ENCODE results near the gene ANKRD13C.

The ANKRD13C gene

GRCh38 chr1:70222716-70223235 lies 131.7 kb downstream of the ANKRD13C start:
- Histone ChIP-seq H2BK15ac (replicated peaks; ENCODE audit: low read depth) (no peak overlapping the region), H3K79me2 (ENCODE audit: control insufficient read depth, insufficient read depth, low read length) (peaks cover 45% of the 10 kb centered on the region), H3K4me2 (ENCODE audit: low read length) (no peak overlapping the region), H2BK5ac (ENCODE audit: low read length) (no peak overlapping the region), H3K23ac (ENCODE audit: low read length) (no peak overlapping the region), H3K9ac (ENCODE audit: low read length) (no peak overlapping the region), H3K36me3 (ENCODE audit: control insufficient read depth, insufficient read depth, low read length) (no peaks in the 10 kb centered on the region), H2AK5ac (ENCODE audit: low read length) (no peak overlapping the region), H3K56ac (ENCODE audit: low read length) (no peak overlapping the region), H3K4ac (ENCODE audit: low read depth, low read length) (no peak overlapping the region), H3K4me3 (ENCODE audit: low read length) (no peak overlapping the region), H3K18ac (ENCODE audit: low read length) (no peak overlapping the region), H4K5ac (ENCODE audit: low read length) (no peak overlapping the region), H2BK120ac (ENCODE audit: low read depth, low read length) (no peak overlapping the region), H3K27me3 (ENCODE audit: insufficient read depth, low read length, poor library complexity) (no peaks in the 10 kb centered on the region), H4K8ac (ENCODE audit: low read depth, low read length) (no peak overlapping the region), H3K79me1 (ENCODE audit: low read length) (peaks cover 6% of the 10 kb centered on the region), H3K4me1 (ENCODE audit: control insufficient read depth, low read depth, low read length) (peaks cover 1% of the 10 kb centered on the region), H3K27ac (ENCODE audit: low read depth, low read length) (no peak overlapping the region)
- no CpG with 5 or more reads among the region's 3 CpGs for WGBS (ENCODE audit: extremely low coverage, insufficient coverage, low lambda C conversion rate)
- no peak for DNase-seq

GRCh38 chr1:70221238-70222121 lies 133.0 kb downstream of the ANKRD13C start, which contains the start of gene SRSF11:
SRSF11 (plus strand) TSS chr1:70221380; CDS start chr1:70221637, 257 bp downstream.
- Histone ChIP-seq H2BK120ac (ENCODE audit: low read depth, low read length) (no peak within 1 kb of the TSS), H3K4me2 (ENCODE audit: low read length) (peak within 1 kb of the TSS; percentile 1)

DNA sequence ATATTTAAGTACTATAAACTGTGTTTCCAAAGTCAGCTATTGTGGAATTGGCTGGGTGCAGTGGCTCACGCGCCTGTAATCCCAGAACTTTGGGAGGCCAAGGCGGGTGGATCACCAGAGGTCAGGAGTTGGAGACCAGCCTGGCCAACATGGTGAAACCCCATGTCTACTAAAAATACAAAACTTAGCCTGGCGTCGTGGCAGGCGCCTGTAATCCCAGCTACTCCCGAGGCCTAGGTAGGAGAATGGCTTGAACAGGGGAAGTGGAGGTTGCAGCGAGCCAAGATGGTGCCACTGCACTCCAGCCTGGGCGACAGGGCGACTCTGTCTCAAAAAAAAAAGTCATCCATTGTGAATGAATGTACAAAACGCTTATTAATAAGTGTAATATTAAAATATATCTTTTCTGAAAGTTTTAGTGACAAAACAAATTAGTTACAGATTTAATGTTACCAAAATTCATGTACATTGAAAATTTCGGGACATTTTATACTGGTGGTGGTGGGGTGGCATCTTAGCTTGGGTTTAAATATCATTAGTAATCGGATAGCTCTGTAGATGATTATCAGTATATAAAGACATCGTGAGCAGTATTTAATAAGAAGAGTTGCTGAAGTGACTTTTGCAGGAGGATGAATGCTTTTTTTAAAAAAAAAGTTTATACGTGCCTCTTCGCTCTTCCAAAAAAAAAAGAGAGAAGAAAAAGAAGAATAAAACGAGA lies 133.8 kb downstream of the ANKRD13C start:
- no CpG with 5 or more reads among the region's 17 CpGs for WGBS (ENCODE audit: extremely low coverage, insufficient coverage, low lambda C conversion rate)
- no peak overlapping the region for H4K5ac ChIP-seq (ENCODE audit: low read length)
- no peak overlapping the region for H2BK5ac ChIP-seq (ENCODE audit: low read length)
- H3K36me3 ChIP-seq (ENCODE audit: control insufficient read depth, insufficient read depth, low read length): no peaks in the 10 kb centered on the region
- H3K79me1 ChIP-seq (ENCODE audit: low read length): peaks cover 2% of the 10 kb centered on the region
- H3K56ac ChIP-seq (ENCODE audit: low read length): no peak overlapping the region
- no peak overlapping the region for H3K18ac ChIP-seq (ENCODE audit: low read length)
- H3K79me2 ChIP-seq (ENCODE audit: control insufficient read depth, insufficient read depth, low read length): peaks cover 39% of the 10 kb centered on the region
- H2BK15ac ChIP-seq (replicated peaks; ENCODE audit: low read depth): no peak overlapping the region
- no peak overlapping the region for H4K8ac ChIP-seq (ENCODE audit: low read depth, low read length)
- H3K23ac ChIP-seq (ENCODE audit: low read length): no peak overlapping the region
- no peak for DNase-seq
- no peak overlapping the region for H2BK120ac ChIP-seq (ENCODE audit: low read depth, low read length)
- no peak overlapping the region for H3K4me3 ChIP-seq (ENCODE audit: low read length)
- H2AK5ac ChIP-seq (ENCODE audit: low read length): no peak overlapping the region
- no peak overlapping the region for H3K27ac ChIP-seq (ENCODE audit: low read depth, low read length)
- no peak overlapping the region for H3K4me2 ChIP-seq (ENCODE audit: low read length)
- H3K4ac ChIP-seq (ENCODE audit: low read depth, low read length): no peak overlapping the region
- no peak overlapping the region for H3K9ac ChIP-seq (ENCODE audit: low read length)
- no peaks in the 10 kb centered on the region for H3K27me3 ChIP-seq (ENCODE audit: insufficient read depth, low read length, poor library complexity)
- peaks cover 1% of the 10 kb centered on the region for H3K4me1 ChIP-seq (ENCODE audit: control insufficient read depth, low read depth, low read length)

More at GRCh38 chr1:70221238-70222121, 133.0 kb downstream of the ANKRD13C start, which contains the start of gene SRSF11:
- H2BK5ac ChIP-seq (ENCODE audit: low read length): peak within 1 kb of the TSS; percentile 69
- peak within 1 kb of the TSS; percentile 18 for H3K4ac ChIP-seq (ENCODE audit: low read depth, low read length)
- peaks cover 2% of the 10 kb centered on the region for H3K79me1 ChIP-seq (ENCODE audit: low read length)
- H3K23ac ChIP-seq (ENCODE audit: low read length): peak within 1 kb of the TSS; percentile 60
- H3K27me3 ChIP-seq (ENCODE audit: insufficient read depth, low read length, poor library complexity): no peaks in the 10 kb centered on the region
- no peak within 1 kb of the TSS for H2AK5ac ChIP-seq (ENCODE audit: low read length)
- H3K79me2 ChIP-seq (ENCODE audit: control insufficient read depth, insufficient read depth, low read length): peaks cover 37% of the 10 kb centered on the region
- H2BK15ac ChIP-seq (replicated peaks; ENCODE audit: low read depth): no peak within 1 kb of the TSS
- no peak within 1 kb of the TSS for H4K8ac ChIP-seq (ENCODE audit: low read depth, low read length)
- H3K27ac ChIP-seq (ENCODE audit: low read depth, low read length): peak within 1 kb of the TSS; percentile 95
- no CpG with 5 or more reads among the region's 74 CpGs for WGBS (ENCODE audit: extremely low coverage, insufficient coverage, low lambda C conversion rate)
- H3K4me3 ChIP-seq (ENCODE audit: low read length): peak within 1 kb of the TSS; percentile 91
- peak within 1 kb of the TSS; percentile 95 for H3K9ac ChIP-seq (ENCODE audit: low read length)
- no peak within 1 kb of the TSS for H4K5ac ChIP-seq (ENCODE audit: low read length)
- peak within 1 kb of the TSS; percentile 34 for H3K18ac ChIP-seq (ENCODE audit: low read length)
- H3K36me3 ChIP-seq (ENCODE audit: control insufficient read depth, insufficient read depth, low read length): no peaks in the 10 kb centered on the region
- H3K56ac ChIP-seq (ENCODE audit: low read length): peak within 1 kb of the TSS; percentile 98
- DNase-seq: peak; percentile 97
- peaks cover 1% of the 10 kb centered on the region for H3K4me1 ChIP-seq (ENCODE audit: control insufficient read depth, low read depth, low read length)

- H3K27ac ChIP-seq (ENCODE audit: low read depth, low read length): no peak overlapping the region
- H3K4me3 ChIP-seq (ENCODE audit: low read length): no peak overlapping the region
- no peak overlapping the region for H2AK5ac ChIP-seq (ENCODE audit: low read length)
- no peak overlapping the region for H3K23ac ChIP-seq (ENCODE audit: low read length)
- no peak overlapping the region for H3K4me2 ChIP-seq (ENCODE audit: low read length)
- no peak overlapping the region for H3K56ac ChIP-seq (ENCODE audit: low read length)
- H3K36me3 ChIP-seq (ENCODE audit: control insufficient read depth, insufficient read depth, low read length): no peaks in the 10 kb centered on the region
- no peaks in the 10 kb centered on the region for H3K79me1 ChIP-seq (ENCODE audit: low read length)
- no peak overlapping the region for H3K18ac ChIP-seq (ENCODE audit: low read length)
- no peak overlapping the region for H4K8ac ChIP-seq (ENCODE audit: low read depth, low read length)
- H3K4ac ChIP-seq (ENCODE audit: low read depth, low read length): no peak overlapping the region
- no peak overlapping the region for H3K9ac ChIP-seq (ENCODE audit: low read length)
- peaks cover 1% of the 10 kb centered on the region for H3K4me1 ChIP-seq (ENCODE audit: control insufficient read depth, low read depth, low read length)
- DNase-seq: no peak
- no peak overlapping the region for H2BK120ac ChIP-seq (ENCODE audit: low read depth, low read length)
- no peak overlapping the region for H2BK5ac ChIP-seq (ENCODE audit: low read length)
- no CpG with 5 or more reads among the region's 2 CpGs for WGBS (ENCODE audit: extremely low coverage, insufficient coverage, low lambda C conversion rate)
- no peak overlapping the region for H4K5ac ChIP-seq (ENCODE audit: low read length)
- no peaks in the 10 kb centered on the region for H3K27me3 ChIP-seq (ENCODE audit: insufficient read depth, low read length, poor library complexity)
- no peak overlapping the region for H2BK15ac ChIP-seq (replicated peaks; ENCODE audit: low read depth)
- peaks cover 40% of the 10 kb centered on the region for H3K79me2 ChIP-seq (ENCODE audit: control insufficient read depth, insufficient read depth, low read length)
These were observed 134.5 kb downstream of the ANKRD13C start for GRCh38 chr1:70220015-70220414.

DNA sequence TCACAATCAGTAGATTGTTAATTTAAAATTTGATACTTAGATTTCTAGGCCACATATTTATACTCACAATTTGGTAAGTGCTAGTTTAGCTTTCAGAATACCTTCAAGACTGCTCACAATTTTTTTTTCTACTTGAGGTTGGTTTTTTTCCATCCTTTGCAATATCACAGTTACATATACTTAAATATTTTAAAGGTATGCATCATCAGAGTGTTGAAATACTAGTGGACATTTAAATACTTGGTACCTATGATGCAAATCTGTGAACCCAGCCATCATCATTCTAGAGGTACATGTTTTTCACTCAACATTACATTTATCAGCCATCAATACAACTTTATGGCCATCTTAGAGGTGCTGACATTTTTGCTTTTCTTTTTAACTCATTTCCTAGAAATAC lies 143.0 kb downstream of the ANKRD13C start:
- no peaks in the 10 kb centered on the region for H3K27me3 ChIP-seq (ENCODE audit: insufficient read depth, low read length, poor library complexity)
- H3K18ac ChIP-seq (ENCODE audit: low read length): no peak overlapping the region
- peaks cover 2% of the 10 kb centered on the region for H3K4me1 ChIP-seq (ENCODE audit: control insufficient read depth, low read depth, low read length)
- H2AK5ac ChIP-seq (ENCODE audit: low read length): no peak overlapping the region
- H3K56ac ChIP-seq (ENCODE audit: low read length): no peak overlapping the region
- no peak for DNase-seq
- H3K23ac ChIP-seq (ENCODE audit: low read length): no peak overlapping the region
- H2BK5ac ChIP-seq (ENCODE audit: low read length): no peak overlapping the region
- H4K8ac ChIP-seq (ENCODE audit: low read depth, low read length): no peak overlapping the region
- no peak overlapping the region for H3K9ac ChIP-seq (ENCODE audit: low read length)
- H3K79me2 ChIP-seq (ENCODE audit: control insufficient read depth, insufficient read depth, low read length): peaks cover 45% of the 10 kb centered on the region
- no peak overlapping the region for H4K5ac ChIP-seq (ENCODE audit: low read length)
- no peak overlapping the region for H3K4ac ChIP-seq (ENCODE audit: low read depth, low read length)
- H3K36me3 ChIP-seq (ENCODE audit: control insufficient read depth, insufficient read depth, low read length): no peaks in the 10 kb centered on the region
- no peak overlapping the region for H2BK15ac ChIP-seq (replicated peaks; ENCODE audit: low read depth)
- H3K79me1 ChIP-seq (ENCODE audit: low read length): peaks cover 6% of the 10 kb centered on the region
- no peak overlapping the region for H3K27ac ChIP-seq (ENCODE audit: low read depth, low read length)
- H3K4me3 ChIP-seq (ENCODE audit: low read length): no peak overlapping the region
- H2BK120ac ChIP-seq (ENCODE audit: low read depth, low read length): no peak overlapping the region
- H3K4me2 ChIP-seq (ENCODE audit: low read length): no peak overlapping the region

All from mesendoderm (in vitro differentiated cells).